Measurements from ENCODE around the gene COBL.

Gene COBL

DNA sequence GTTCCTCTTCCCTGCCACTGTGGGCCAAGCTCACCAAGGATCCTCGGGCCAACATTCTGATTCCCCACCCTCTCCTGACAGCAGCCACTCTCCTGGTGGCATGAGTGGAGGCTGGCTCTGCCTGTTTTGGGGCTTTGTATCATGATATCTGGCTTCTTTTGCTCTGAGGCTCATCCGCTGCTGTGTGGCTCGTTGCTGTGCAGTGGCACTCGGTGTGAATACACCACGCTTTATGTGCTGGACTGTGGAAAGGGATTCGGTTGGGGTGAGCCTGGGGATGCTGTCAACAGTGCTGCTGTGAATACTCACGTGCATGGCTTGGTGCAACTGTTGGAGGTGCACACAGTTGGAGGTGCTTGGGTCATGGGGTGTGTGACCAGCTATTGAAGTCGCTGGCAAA lies 208.5 kb downstream of the COBL start:
- TF ChIP-seq TCF12 (IDR thresholded peaks at IDR 0.05; ENCODE audit: low read depth) = no peak
- TF ChIP-seq TEAD4 (IDR thresholded peaks at IDR 0.05) = no peak
- TF ChIP-seq CREB1 (IDR thresholded peaks at IDR 0.05; ENCODE audit: low read depth) = no peak
- TF ChIP-seq NFIC (IDR thresholded peaks at IDR 0.05) = no peak
- no peak for TF ChIP-seq YY1 (IDR thresholded peaks at IDR 0.05; ENCODE audit: low read depth)
- no peak for TF ChIP-seq EP300 (IDR thresholded peaks at IDR 0.05; ENCODE audit: borderline replicate concordance)
- TF ChIP-seq, protein P1, sequence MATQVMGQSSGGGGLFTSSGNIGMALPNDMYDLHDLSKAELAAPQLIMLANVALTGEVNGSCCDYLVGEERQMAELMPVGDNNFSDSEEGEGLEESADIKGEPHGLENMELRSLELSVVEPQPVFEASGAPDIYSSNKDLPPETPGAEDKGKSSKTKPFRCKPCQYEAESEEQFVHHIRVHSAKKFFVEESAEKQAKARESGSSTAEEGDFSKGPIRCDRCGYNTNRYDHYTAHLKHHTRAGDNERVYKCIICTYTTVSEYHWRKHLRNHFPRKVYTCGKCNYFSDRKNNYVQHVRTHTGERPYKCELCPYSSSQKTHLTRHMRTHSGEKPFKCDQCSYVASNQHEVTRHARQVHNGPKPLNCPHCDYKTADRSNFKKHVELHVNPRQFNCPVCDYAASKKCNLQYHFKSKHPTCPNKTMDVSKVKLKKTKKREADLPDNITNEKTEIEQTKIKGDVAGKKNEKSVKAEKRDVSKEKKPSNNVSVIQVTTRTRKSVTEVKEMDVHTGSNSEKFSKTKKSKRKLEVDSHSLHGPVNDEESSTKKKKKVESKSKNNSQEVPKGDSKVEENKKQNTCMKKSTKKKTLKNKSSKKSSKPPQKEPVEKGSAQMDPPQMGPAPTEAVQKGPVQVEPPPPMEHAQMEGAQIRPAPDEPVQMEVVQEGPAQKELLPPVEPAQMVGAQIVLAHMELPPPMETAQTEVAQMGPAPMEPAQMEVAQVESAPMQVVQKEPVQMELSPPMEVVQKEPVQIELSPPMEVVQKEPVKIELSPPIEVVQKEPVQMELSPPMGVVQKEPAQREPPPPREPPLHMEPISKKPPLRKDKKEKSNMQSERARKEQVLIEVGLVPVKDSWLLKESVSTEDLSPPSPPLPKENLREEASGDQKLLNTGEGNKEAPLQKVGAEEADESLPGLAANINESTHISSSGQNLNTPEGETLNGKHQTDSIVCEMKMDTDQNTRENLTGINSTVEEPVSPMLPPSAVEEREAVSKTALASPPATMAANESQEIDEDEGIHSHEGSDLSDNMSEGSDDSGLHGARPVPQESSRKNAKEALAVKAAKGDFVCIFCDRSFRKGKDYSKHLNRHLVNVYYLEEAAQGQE (IDR thresholded peaks at IDR 0.05; ENCODE audit: low read depth) = no peak
- TF ChIP-seq RAD21 (IDR thresholded peaks at IDR 0.05; ENCODE audit: low read depth) = no peak
- no peak for TF ChIP-seq ZBTB7A (IDR thresholded peaks at IDR 0.05; ENCODE audit: low read depth)
- TF ChIP-seq, protein P2, sequence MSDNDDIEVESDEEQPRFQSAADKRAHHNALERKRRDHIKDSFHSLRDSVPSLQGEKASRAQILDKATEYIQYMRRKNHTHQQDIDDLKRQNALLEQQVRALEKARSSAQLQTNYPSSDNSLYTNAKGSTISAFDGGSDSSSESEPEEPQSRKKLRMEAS (IDR thresholded peaks at IDR 0.05) = no peak
- no peak for TF ChIP-seq EGR1 (IDR thresholded peaks at IDR 0.05)
- no peak for TF ChIP-seq TAF1 (IDR thresholded peaks at IDR 0.05; ENCODE audit: low read depth)
- TF ChIP-seq FOXM1 (IDR thresholded peaks at IDR 0.05; ENCODE audit: borderline replicate concordance, low read depth) = no peak
- TF ChIP-seq, protein P3, sequence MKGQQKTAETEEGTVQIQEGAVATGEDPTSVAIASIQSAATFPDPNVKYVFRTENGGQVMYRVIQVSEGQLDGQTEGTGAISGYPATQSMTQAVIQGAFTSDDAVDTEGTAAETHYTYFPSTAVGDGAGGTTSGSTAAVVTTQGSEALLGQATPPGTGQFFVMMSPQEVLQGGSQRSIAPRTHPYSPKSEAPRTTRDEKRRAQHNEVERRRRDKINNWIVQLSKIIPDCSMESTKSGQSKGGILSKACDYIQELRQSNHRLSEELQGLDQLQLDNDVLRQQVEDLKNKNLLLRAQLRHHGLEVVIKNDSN (IDR thresholded peaks at IDR 0.05) = no peak
- TF ChIP-seq CEBPB (IDR thresholded peaks at IDR 0.05) = no peak

DNA sequence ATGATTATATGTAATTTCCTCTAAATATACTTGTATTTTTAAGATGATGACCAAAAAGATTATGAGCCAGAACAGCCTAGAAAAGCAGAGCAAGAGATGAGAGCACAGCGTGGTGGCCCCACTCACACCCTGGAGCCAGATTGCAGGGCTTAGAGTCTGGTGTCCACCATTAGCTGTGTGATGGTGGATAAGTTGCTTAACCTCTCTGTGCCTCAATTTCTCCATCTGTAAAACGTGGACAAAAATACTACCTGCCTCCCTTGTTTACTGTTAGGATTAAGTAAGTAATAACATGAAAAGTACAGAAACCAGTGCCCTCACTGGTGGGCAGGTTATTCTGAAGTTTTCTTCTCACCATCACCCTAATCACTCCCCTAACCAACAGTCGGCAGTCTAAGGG lies 212.3 kb downstream of the COBL start:
- TF ChIP-seq CREB1 (IDR thresholded peaks at IDR 0.05; ENCODE audit: low read depth) = no peak
- TF ChIP-seq FOXM1 (IDR thresholded peaks at IDR 0.05; ENCODE audit: borderline replicate concordance, low read depth) = no peak
- TF ChIP-seq ZBTB7A (IDR thresholded peaks at IDR 0.05; ENCODE audit: low read depth) = no peak
- TF ChIP-seq NFIC (IDR thresholded peaks at IDR 0.05) = no peak
- no peak for TF ChIP-seq YY1 (IDR thresholded peaks at IDR 0.05; ENCODE audit: low read depth)
- TF ChIP-seq TCF12 (IDR thresholded peaks at IDR 0.05; ENCODE audit: low read depth) = no peak
- TF ChIP-seq TAF1 (IDR thresholded peaks at IDR 0.05; ENCODE audit: low read depth) = no peak
- TF ChIP-seq EGR1 (IDR thresholded peaks at IDR 0.05) = no peak
- no peak for TF ChIP-seq EP300 (IDR thresholded peaks at IDR 0.05; ENCODE audit: borderline replicate concordance)
- TF ChIP-seq, protein P2 (IDR thresholded peaks at IDR 0.05) = no peak

DNA sequence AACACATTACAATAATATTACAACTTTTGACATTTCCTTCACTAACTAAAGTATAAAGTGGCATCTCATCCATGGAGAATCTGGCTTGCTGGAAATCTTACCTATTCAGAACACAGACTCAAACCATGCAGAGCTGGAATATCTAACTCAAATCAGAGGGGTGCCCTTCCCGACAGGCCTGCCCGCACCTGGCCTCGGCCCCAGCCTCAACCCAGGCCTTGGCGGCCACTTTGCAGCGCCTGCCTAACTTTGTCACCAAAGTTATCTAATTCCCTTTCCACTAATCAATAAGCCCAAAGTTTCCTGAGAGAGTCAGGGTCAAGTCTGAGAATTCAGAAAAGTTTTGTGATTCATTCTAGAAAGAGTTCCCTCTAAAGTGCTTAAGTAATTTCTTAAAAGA lies 212.9 kb downstream of the COBL start:
- TF ChIP-seq, protein P3 (IDR thresholded peaks at IDR 0.05) = no peak
- TF ChIP-seq NFIC (IDR thresholded peaks at IDR 0.05) = no peak

DNA sequence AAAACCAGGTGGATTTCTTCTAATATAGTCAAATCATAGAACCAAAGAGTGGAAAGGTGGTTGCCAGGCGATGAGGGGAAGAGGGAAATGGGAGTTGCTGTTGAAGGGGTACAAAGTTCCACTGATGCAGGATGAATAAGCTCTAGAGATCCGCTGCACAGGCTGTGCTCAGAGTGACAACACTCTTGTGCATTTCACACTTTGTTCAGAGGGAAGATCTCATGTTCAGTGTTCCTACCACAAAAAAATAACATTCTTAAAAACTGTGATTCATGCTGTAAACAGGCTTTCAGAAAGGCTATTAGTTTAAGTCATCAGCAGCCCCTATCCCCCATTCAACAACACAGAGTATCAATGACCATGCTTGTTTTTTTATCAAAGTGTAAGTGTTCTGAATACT lies 213.8 kb downstream of the COBL start:
- TF ChIP-seq, protein P3 (IDR thresholded peaks at IDR 0.05) = no peak
- TF ChIP-seq EGR1 (IDR thresholded peaks at IDR 0.05) (no peak), RAD21 (IDR thresholded peaks at IDR 0.05; ENCODE audit: low read depth) (no peak), FOXM1 (IDR thresholded peaks at IDR 0.05; ENCODE audit: borderline replicate concordance, low read depth) (no peak), EP300 (IDR thresholded peaks at IDR 0.05; ENCODE audit: borderline replicate concordance) (no peak), ZBTB7A (IDR thresholded peaks at IDR 0.05; ENCODE audit: low read depth) (no peak), YY1 (IDR thresholded peaks at IDR 0.05; ENCODE audit: low read depth) (no peak), CREB1 (IDR thresholded peaks at IDR 0.05; ENCODE audit: low read depth) (no peak), NFIC (IDR thresholded peaks at IDR 0.05) (no peak), TEAD4 (IDR thresholded peaks at IDR 0.05) (no peak), TAF1 (IDR thresholded peaks at IDR 0.05; ENCODE audit: low read depth) (no peak), CEBPB (IDR thresholded peaks at IDR 0.05) (no peak), TCF12 (IDR thresholded peaks at IDR 0.05; ENCODE audit: low read depth) (no peak)
- TF ChIP-seq, protein P2 (IDR thresholded peaks at IDR 0.05) = no peak
- TF ChIP-seq, protein P1 (IDR thresholded peaks at IDR 0.05; ENCODE audit: low read depth) = no peak

DNA sequence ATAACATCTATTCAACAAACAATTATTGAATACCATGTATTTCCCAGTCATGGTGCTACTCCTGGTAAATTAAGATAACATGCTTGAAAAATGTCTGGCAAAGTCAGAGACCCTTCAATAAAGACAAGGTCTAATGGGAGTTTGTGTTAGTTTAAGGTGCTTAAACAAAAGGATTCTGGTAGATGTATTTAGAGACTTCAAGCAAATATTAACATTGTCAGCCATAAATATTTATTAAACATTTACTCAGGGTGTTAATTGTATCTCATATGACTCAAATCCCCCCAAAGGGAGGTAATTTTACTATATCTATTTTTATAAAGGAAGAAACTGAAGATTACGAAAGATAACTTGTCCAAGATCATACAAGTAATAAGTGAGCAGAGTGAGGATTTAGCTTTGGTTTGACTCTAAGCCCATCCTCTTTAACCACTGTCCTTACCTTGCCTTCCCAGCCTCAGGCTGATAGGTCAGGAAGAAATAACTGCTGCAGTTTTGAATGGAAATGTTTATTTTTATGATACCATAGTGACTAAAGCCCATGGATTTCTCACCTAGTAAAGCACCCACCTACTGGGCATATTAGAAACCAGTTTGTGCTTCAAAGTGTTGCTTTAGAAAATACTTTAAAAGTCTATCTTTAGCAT lies 215.4 kb downstream of the COBL start:
- no peak for TF ChIP-seq EGR1 (IDR thresholded peaks at IDR 0.05)
- TF ChIP-seq, protein P1 (IDR thresholded peaks at IDR 0.05; ENCODE audit: low read depth) = no peak
- no peak for TF ChIP-seq TEAD4 (IDR thresholded peaks at IDR 0.05)
- TF ChIP-seq ZBTB7A (IDR thresholded peaks at IDR 0.05; ENCODE audit: low read depth) = no peak
- TF ChIP-seq TCF12 (IDR thresholded peaks at IDR 0.05; ENCODE audit: low read depth) = no peak
- TF ChIP-seq, protein P2 (IDR thresholded peaks at IDR 0.05) = no peak
- no peak for TF ChIP-seq TAF1 (IDR thresholded peaks at IDR 0.05; ENCODE audit: low read depth)
- no peak for TF ChIP-seq CEBPB (IDR thresholded peaks at IDR 0.05)
- no peak for TF ChIP-seq NFIC (IDR thresholded peaks at IDR 0.05)
- TF ChIP-seq EP300 (IDR thresholded peaks at IDR 0.05; ENCODE audit: borderline replicate concordance) = no peak
